ENCODE measurements around the gene SH2D4B.

GRCh38 chr10:80596391-80597257 is 58.9 kb downstream of the SH2D4B start:
- TF ChIP-seq CTCF (IDR thresholded peaks at IDR 0.05) (peak; percentile 18 to 61 (median 54)), POLR2A (IDR thresholded peaks at IDR 0.05) (no peak)

Data from esophagus squamous epithelium (tissue), 4 donors.